Astrocyte (in vitro differentiated cells and primary cell): ENCODE measurements around the gene MTUS2. TPM values are rescaled to one million over a fixed set of nuclear protein-coding genes. Genes with fewer than 3 reads are reported as not detected.

Experiments used
- DNase-seq: peaks from one replicate; pipeline ENCODE4 v3.0.0-alpha.2; 2010; ENCODE audit warnings: low read depth
- FAIRE-seq: peaks from 2 replicates; lab custom pipeline; 2011; peaks lifted over from hg19 to GRCh38; lab: Jason Lieb, UNC
- H2AFZ ChIP-seq: 2 replicates; pipeline ENCODE4 v1.6.0; 2012; ENCODE audit warnings: low read depth, low read length, inconsistent platforms
- H3K27ac ChIP-seq: 2 replicates; pipeline ENCODE4 v1.5.1; 2011; ENCODE audit warnings: low read depth, low read length, inconsistent platforms
- H3K27me3 ChIP-seq: 2 replicates; pipeline ENCODE4 v1.6.0; 2011; ENCODE audit warnings: low read length, inconsistent platforms; ENCODE audit not compliant: insufficient read depth
- H3K36me3 ChIP-seq: 2 replicates; pipeline ENCODE4 v1.5.1; 2011; ENCODE audit warnings: low read length, inconsistent platforms; ENCODE audit not compliant: insufficient read depth
- H3K4me1 ChIP-seq: 2 replicates; pipeline ENCODE4 v1.5.1; 2011; ENCODE audit warnings: low read length, inconsistent platforms; ENCODE audit not compliant: insufficient read depth
- H3K4me2 ChIP-seq: 2 replicates; pipeline ENCODE4 v1.6.0; 2012; ENCODE audit warnings: low read length, inconsistent platforms
- H3K4me3 ChIP-seq: 2 replicates; pipeline ENCODE4 v1.5.1; 2011; ENCODE audit warnings: low read depth, mild to moderate bottlenecking, low read length, inconsistent platforms; ENCODE audit not compliant: insufficient read depth
- H3K79me2 ChIP-seq: 2 replicates; pipeline ENCODE4 v1.6.0; 2012; ENCODE audit warnings: mild to moderate bottlenecking, low read length, inconsistent platforms; ENCODE audit not compliant: insufficient read depth
- H3K9ac ChIP-seq: 2 replicates; pipeline ENCODE4 v1.6.0; 2012; ENCODE audit warnings: mild to moderate bottlenecking, low read length, inconsistent platforms
- H3K9me3 ChIP-seq: 2 replicates; pipeline ENCODE4 v1.5.1; 2012; ENCODE audit warnings: low read depth, mild to moderate bottlenecking, low read length, inconsistent platforms; ENCODE audit not compliant: insufficient read depth
- H4K20me1 ChIP-seq: 2 replicates; pipeline ENCODE4 v1.6.0; 2012; ENCODE audit warnings: low read length, inconsistent platforms; ENCODE audit not compliant: insufficient read depth
- H3K27ac Mint-ChIP-seq: one replicate; pipeline ENCODE4 v1.8.0; 2021; ENCODE audit warnings: mild to moderate bottlenecking, mixed read lengths; ENCODE audit not compliant: unreplicated experiment
- H3K27me3 Mint-ChIP-seq: one replicate; pipeline ENCODE4 v1.8.0; 2021; ENCODE audit warnings: low read depth, mixed read lengths; ENCODE audit not compliant: unreplicated experiment
- H3K36me3 Mint-ChIP-seq: one replicate; pipeline ENCODE4 v1.8.0; 2021; ENCODE audit warnings: low read depth, mixed read lengths; ENCODE audit not compliant: unreplicated experiment
- H3K4me1 Mint-ChIP-seq: one replicate; pipeline ENCODE4 v1.8.0; 2021; ENCODE audit warnings: low read depth, mixed read lengths; ENCODE audit not compliant: unreplicated experiment
- H3K4me3 Mint-ChIP-seq: one replicate; pipeline ENCODE4 v1.8.0; 2021; ENCODE audit warnings: mild to moderate bottlenecking, moderate library complexity, mixed read lengths; ENCODE audit not compliant: unreplicated experiment
- H3K9me3 Mint-ChIP-seq: one replicate; pipeline ENCODE4 v1.8.0; 2021; ENCODE audit warnings: mild to moderate bottlenecking, mixed read lengths; ENCODE audit not compliant: unreplicated experiment
- CTCF ChIP-seq: IDR thresholded peaks from 2 replicates; pipeline ENCODE4 v1.5.1; 2011; ENCODE audit warnings: low read depth, mild to moderate bottlenecking, inconsistent platforms, low read length, moderate library complexity; ENCODE audit not compliant: insufficient read depth
- EZH2 ChIP-seq: IDR thresholded peaks from 2 replicates; pipeline ENCODE4 v1.6.1; 2012; ENCODE audit warnings: mild to moderate bottlenecking, low read length, inconsistent platforms; ENCODE audit not compliant: insufficient read depth
- total RNA-seq: library from RNA; stranded (reverse); gene quantifications from 2 replicates; pipeline ENCODE4 v1.2.1, GENCODE V29; 2021

Gene MTUS2
- total RNA-seq, 1 donor from 2014 or later: 0.50 TPM

- no peaks in the 10 kb centered on the region for H3K4me1 ChIP-seq
- no peak for FAIRE-seq
- H3K9ac ChIP-seq: no peak overlapping the region
- Mint-ChIP-seq H3K27me3 (peaks cover 4% of the 10 kb centered on the region), H3K36me3 (no peaks in the 10 kb centered on the region), H3K27ac (no peak overlapping the region), H3K9me3 (peaks cover 8% of the 10 kb centered on the region), H3K4me1 (no peaks in the 10 kb centered on the region), H3K4me3 (no peak overlapping the region)
- H3K27ac ChIP-seq: no peak overlapping the region
- H2AFZ ChIP-seq: no peak overlapping the region
- H3K9me3 ChIP-seq: peaks cover 4% of the 10 kb centered on the region
- no peaks in the 10 kb centered on the region for H3K27me3 ChIP-seq
- DNase-seq: no peak
- H3K79me2 ChIP-seq: no peaks in the 10 kb centered on the region
- H4K20me1 ChIP-seq: no peaks in the 10 kb centered on the region
- no peaks in the 10 kb centered on the region for H3K36me3 ChIP-seq
- H3K4me3 ChIP-seq: no peak overlapping the region
- TF ChIP-seq CTCF: no peak
- TF ChIP-seq EZH2: no peak
- H3K4me2 ChIP-seq: no peak overlapping the region
Observed at GRCh38 chr13:29024783-29025182, 204.6 kb downstream of the MTUS2 start.

- Mint-ChIP-seq H3K27me3 (peaks cover 4% of the 10 kb centered on the region), H3K36me3 (no peaks in the 10 kb centered on the region), H3K4me3 (no peak overlapping the region), H3K27ac (no peak overlapping the region), H3K4me1 (no peaks in the 10 kb centered on the region), H3K9me3 (peaks cover 8% of the 10 kb centered on the region)
- Histone ChIP-seq H3K36me3 (no peaks in the 10 kb centered on the region), H2AFZ (no peak overlapping the region), H3K79me2 (no peaks in the 10 kb centered on the region), H3K27me3 (no peaks in the 10 kb centered on the region), H3K4me2 (no peak overlapping the region), H3K4me1 (no peaks in the 10 kb centered on the region), H4K20me1 (no peaks in the 10 kb centered on the region), H3K4me3 (no peak overlapping the region), H3K9me3 (peaks cover 4% of the 10 kb centered on the region), H3K27ac (no peak overlapping the region), H3K9ac (no peak overlapping the region)
- TF ChIP-seq EZH2 (no peak), CTCF (no peak)
- no peak for DNase-seq
- no peak for FAIRE-seq
Observed at GRCh38 chr13:29028868-29029267, 208.7 kb downstream of the MTUS2 start.

GRCh38 chr13:29038700-29039099 is 218.6 kb downstream of the MTUS2 start:
- Histone ChIP-seq H3K36me3 (no peaks in the 10 kb centered on the region), H3K79me2 (no peaks in the 10 kb centered on the region), H3K9me3 (peaks cover 7% of the 10 kb centered on the region), H3K9ac (no peak overlapping the region), H3K4me1 (no peaks in the 10 kb centered on the region), H4K20me1 (no peaks in the 10 kb centered on the region), H3K4me3 (no peak overlapping the region), H3K27ac (no peak overlapping the region), H2AFZ (no peak overlapping the region), H3K27me3 (no peaks in the 10 kb centered on the region), H3K4me2 (no peak overlapping the region)
- H3K36me3 Mint-ChIP-seq: no peaks in the 10 kb centered on the region
- no peak overlapping the region for H3K4me3 Mint-ChIP-seq
- H3K4me1 Mint-ChIP-seq: peaks cover 2% of the 10 kb centered on the region
- H3K27ac Mint-ChIP-seq: no peak overlapping the region
- TF ChIP-seq CTCF (no peak), EZH2 (no peak)
- FAIRE-seq (no peak), DNase-seq (no peak)
- H3K9me3 Mint-ChIP-seq: no peaks in the 10 kb centered on the region
- H3K27me3 Mint-ChIP-seq: no peaks in the 10 kb centered on the region
